Activated T-helper 1 cell treated with anti-CD3 and anti-CD28 coated beads, Interleukin-2, amount 50 U/mL, for 16 hours (primary cell): Measurements from ENCODE around the gene LMBR1.
"Not testable (repeated sequence)": the region's sequence is repeated elsewhere in the genome, so short reads cannot be mapped to it uniquely, and the experiment has no call there.

Source experiments
- DNase-seq, 2 donors: peaks; one replicate each; pipeline ENCODE4 v3.0.0-alpha.2; 2020; ENCODE audit warnings: low read depth in 1 of 2, low spot score in 1 of 2

LMBR1 gene

GRCh38 chr7:156701787-156702186 is 191.2 kb downstream of the LMBR1 start:
- DNase-seq = not testable (repeated sequence)

DNA sequence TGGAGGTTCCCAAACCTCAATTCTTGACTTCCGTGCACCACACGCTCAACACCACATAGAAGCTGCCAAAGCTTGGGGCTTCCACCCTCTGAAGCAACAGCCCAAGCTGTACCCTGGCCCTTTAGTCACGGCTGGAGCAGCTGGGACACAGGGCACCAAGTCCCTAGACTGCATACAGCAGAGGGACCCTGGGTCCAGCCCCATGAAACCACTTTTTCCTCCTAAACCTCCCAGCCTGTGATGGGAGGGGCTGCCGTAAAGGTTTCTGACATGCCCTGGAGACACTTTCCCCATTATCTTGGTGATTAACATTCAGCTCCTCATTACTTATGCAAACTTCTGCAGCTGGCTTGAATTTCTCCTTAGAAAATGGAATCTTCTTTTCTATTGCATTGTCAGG is 194.5 kb downstream of the LMBR1 start:
- DNase-seq = not testable (repeated sequence)

GRCh38 chr7:156697283-156697682 is 195.7 kb downstream of the LMBR1 start:
- not testable (repeated sequence) for DNase-seq

GRCh38 chr7:156693627-156694026 is 199.4 kb downstream of the LMBR1 start:
- no peak for DNase-seq

DNA sequence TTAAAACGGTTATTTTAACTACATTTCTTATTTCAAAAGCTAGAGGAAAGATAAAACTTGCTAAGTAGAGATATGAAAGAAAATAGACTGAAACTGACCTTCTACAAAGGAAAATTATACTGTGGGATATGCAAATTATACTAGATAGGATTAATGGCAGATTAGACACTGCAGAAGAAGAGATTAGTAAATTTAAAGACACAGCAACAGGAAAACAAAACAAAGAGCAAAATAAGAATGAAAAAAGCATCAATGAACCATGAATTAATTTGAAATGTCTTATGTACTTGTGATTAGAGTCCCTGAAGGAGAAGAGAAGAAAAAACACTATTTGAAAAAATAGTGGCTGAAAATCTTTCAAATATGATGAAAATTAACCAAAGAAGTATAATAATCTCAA is 200.1 kb downstream of the LMBR1 start:
- DNase-seq = no peak

DNA sequence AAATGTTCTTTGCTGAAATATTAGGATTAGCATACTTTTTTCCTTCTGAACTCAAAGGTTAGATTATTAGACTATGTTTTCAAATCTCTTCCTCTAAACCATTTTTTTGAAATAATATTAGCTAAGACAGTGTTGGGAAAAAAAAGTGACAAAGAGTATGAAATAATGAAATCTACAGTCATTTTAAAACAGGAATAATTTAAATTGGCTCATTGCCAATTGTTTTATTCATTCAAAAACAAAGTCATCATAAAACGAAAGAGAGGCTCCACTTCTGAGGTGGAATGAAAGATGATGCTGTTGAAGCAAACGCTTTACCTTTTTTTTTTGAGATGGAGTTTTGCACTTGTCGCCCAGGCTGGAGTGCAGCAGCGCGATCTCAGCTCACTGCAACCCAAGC is 201.2 kb downstream of the LMBR1 start:
- DNase-seq = no peak

DNA sequence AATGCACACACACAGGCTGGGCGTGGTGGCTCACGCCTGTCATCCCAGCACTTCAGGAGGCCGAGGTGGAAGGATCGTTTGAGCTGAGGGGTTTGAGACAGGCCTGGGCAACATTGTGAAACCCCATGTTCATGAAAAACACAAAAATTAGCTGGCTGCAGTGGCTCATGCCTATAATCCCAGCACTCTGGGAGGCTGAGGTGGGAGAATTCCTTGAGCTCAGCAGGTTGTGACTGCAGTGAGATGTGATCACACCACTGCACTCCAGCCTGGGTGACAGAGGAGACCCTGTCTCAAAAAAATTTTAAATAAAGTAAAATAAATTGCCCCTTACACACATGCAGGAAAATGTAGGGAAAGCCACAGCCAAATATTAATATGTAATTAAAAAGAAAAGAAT is 208.3 kb downstream of the LMBR1 start:
- no peak for DNase-seq

- DNase-seq = no peak
These were observed 208.7 kb downstream of the LMBR1 start for GRCh38 chr7:156684251-156684650.

DNA sequence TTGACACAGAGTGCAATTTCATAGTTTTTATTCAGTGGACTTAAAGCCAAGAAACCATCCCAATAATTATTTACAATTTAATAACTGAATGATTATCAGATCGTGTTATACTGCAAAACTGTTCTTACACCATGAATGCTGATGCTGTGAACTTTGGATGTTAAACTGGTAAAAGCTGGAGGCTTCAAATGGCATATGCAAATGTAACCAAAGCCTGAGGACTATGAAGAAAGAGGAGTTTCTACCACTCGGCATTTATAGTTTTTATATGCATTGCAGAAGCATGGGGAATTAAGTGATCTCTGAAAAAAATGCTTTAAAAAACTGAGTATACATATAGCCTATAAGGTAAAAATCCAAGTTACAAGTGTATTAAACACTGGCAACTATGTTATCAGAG is 210.1 kb downstream of the LMBR1 start:
- DNase-seq = no peak

GRCh38 chr7:156680281-156680680 is 212.7 kb downstream of the LMBR1 start:
- DNase-seq = no peak

DNA sequence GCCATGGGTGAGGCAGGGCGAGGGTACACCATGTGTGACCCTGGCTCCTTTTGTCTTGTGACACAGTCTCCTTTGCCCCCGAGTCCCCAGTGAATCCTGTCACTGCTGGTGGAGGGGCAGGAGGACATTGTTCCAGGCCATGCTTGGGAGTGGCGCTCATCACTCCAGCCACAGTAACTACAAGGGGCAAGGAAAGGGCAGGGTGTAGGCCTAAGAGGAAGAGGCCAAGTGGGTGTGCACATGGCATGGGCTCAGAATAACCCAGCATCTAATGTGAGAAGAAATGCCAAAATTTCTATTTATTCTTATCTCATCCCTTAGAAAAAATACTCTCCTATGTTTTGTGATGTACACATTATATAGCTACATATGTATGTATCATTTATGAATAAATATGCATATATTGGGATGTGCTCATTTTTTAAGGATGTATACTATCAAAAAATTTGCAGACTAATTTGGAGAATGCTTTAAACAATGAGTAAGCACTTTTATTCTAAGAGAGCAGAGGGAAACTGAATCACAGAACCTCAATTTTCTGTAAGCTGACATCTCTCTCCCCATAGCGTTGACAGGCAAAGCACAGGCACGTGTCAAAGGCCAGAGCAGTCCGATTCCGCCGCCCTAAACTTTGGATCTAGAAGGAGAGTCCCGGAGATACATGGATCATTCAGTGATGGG is 215.5 kb downstream of the LMBR1 start:
- DNase-seq = no peak

- DNase-seq = no peak
These were observed 216.7 kb downstream of the LMBR1 start for GRCh38 chr7:156676263-156676662.

GRCh38 chr7:156675721-156676120 is 217.3 kb downstream of the LMBR1 start:
- no peak for DNase-seq

DNA sequence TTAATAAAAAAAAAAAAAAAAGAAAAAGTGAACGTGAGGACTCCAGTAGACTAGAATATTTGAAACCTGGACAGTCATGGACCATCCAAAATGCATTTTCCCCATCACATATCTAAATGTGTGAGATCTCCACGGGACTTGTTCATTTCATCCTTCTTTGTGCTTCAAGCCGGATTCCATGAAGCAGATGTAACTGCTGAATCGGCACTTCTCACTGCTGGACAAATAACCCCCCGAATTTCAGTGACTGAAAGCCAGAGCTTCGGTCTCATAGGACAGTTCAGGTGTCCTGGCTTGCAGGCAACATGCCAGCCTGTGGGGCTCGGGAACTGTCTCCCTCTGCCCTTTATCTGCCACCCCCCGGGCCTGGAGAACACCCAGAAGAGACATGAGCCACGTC is 219.1 kb downstream of the LMBR1 start:
- no peak for DNase-seq

- DNase-seq = no peak
These were observed 219.5 kb downstream of the LMBR1 start for GRCh38 chr7:156673454-156673853.

DNA sequence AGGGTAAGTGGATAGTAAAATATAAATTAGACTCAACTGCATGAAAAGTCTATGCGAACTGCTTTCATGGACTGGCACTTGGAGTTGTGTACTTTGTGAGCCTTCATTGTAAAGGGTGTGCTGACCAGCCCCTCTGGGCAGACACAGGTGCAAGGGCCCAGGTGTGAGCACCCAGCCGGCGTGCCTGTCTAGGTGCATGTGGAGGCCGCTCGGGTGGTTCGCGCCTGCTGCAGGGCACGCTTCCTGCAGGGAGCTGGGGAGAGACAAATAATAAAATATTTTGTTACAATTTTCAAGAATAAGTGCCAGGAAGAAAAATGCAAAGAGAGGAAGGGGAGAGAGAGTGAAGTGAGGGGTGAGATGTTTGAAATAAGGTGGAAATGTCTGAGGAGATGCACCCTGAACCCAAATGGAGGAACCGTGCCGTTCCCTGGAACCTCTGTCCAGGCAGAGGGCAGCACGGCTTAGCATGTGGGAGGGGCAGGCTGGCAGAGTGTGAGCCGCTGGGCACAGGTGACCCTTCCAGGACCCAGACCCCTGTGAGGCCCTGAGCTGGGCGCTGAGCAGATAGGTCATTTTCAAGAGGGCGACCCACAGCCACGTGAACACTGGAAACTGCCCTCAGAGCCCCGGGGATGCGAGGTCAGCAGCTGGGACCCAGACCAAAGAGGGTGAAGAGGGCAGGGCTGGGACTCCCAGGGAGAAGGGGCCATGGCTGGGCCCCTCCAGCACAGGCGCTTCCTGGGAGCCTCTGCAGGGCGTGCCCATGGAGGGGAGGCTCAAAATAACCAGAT is 223.8 kb downstream of the LMBR1 start:
- DNase-seq = no peak

GRCh38 chr7:156668130-156668741 is 224.7 kb downstream of the LMBR1 start:
- DNase-seq = no peak

GRCh38 chr7:156667110-156667426 is 225.9 kb downstream of the LMBR1 start:
- DNase-seq = no peak

DNA sequence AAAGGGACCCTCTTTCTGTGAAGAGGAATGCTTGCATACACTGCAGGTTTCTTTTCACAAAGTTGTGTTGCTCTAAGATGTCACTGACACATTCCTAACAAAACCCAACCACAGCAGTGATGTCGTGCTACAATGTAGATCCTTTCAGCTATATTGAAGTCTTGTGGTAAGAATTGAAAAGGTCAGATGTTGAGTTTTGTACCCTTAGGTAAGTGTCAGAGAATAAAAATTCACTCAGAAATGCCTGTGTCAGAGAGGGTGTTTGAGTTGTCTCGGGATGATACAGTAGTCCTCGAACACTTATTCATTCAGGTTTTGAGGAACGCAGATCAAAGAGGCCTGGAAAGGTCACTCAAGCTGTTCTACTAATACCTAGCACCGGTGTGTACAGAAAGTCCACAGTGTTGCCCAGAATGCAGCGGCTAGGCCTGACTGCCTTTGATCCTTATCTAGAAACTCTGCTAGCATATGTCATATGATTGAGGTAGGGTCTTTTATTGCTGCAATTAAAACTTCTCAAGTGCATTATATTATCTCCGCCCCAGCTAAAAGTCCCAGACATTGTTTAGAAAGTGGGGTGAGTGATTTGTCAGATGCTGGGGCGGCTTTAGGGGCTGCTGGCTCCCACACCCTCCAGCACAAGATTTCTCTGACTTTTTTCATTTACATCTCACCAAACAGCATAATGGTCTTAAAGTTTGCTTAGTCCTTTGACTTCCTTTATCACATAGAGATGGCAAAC is 226.4 kb downstream of the LMBR1 start:
- DNase-seq = no peak

GRCh38 chr7:156665101-156665500 is 227.9 kb downstream of the LMBR1 start:
- no peak for DNase-seq

- no peak for DNase-seq
These were observed 230.7 kb downstream of the LMBR1 start for GRCh38 chr7:156662277-156662676.

- DNase-seq = no peak
These were observed 231.3 kb downstream of the LMBR1 start for GRCh38 chr7:156661637-156662036.
